Measurements from ENCODE around the gene TXNL4A.

The TXNL4A gene

GRCh38 chr18:79923896-79924585, 64.3 kb downstream of the TXNL4A start (continued):
- TF ChIP-seq TSHZ2 (CRISPR knock-in tag; IDR thresholded peaks at IDR 0.05) (no peak), ZNF70 (CRISPR knock-in tag; IDR thresholded peaks at IDR 0.05) (no peak), POU6F1 (CRISPR knock-in tag; IDR thresholded peaks at IDR 0.05; ENCODE audit: borderline replicate concordance, low read depth) (no peak), SNAI2 (CRISPR knock-in tag; IDR thresholded peaks at IDR 0.05) (no peak), ZNF8 (CRISPR knock-in tag; IDR thresholded peaks at IDR 0.05) (no peak), CREB5 (CRISPR knock-in tag; IDR thresholded peaks at IDR 0.05; ENCODE audit: low read depth) (no peak), RARB (CRISPR knock-in tag; IDR thresholded peaks at IDR 0.05) (no peak), CSRNP3 (CRISPR knock-in tag; IDR thresholded peaks at IDR 0.05) (no peak)

GRCh38 chr18:79922971-79923411, 65.4 kb downstream of the TXNL4A start:
- TF ChIP-seq PPARA (CRISPR knock-in tag; IDR thresholded peaks at IDR 0.05; ENCODE audit: borderline replicate concordance) = no peak
- no peak for TF ChIP-seq POU6F1 (CRISPR knock-in tag; IDR thresholded peaks at IDR 0.05; ENCODE audit: borderline replicate concordance, low read depth)
- no peak for TF ChIP-seq ZNF8 (CRISPR knock-in tag; IDR thresholded peaks at IDR 0.05)
- no peak for TF ChIP-seq ZC3H10 (CRISPR knock-in tag; IDR thresholded peaks at IDR 0.05)
- TF ChIP-seq OSR1 (CRISPR knock-in tag; IDR thresholded peaks at IDR 0.05) = no peak
- TF ChIP-seq ESRRG (CRISPR knock-in tag; IDR thresholded peaks at IDR 0.05) = no peak
- TF ChIP-seq TCF4 (CRISPR knock-in tag; IDR thresholded peaks at IDR 0.05; ENCODE audit: borderline replicate concordance) = no peak
- no peak for TF ChIP-seq ARNTL (CRISPR knock-in tag; IDR thresholded peaks at IDR 0.05; ENCODE audit: borderline replicate concordance, low read depth)
- TF ChIP-seq TSHZ2 (CRISPR knock-in tag; IDR thresholded peaks at IDR 0.05) = no peak
- no peak for TF ChIP-seq ZFP3 (CRISPR knock-in tag; IDR thresholded peaks at IDR 0.05)
- no peak for TF ChIP-seq TOX (CRISPR knock-in tag; IDR thresholded peaks at IDR 0.05; ENCODE audit: borderline replicate concordance)
- no peak for TF ChIP-seq ZNF565 (CRISPR knock-in tag; conservative IDR thresholded peaks at IDR 0.05; ENCODE audit: low read depth)
- no peak for TF ChIP-seq ZNF70 (CRISPR knock-in tag; IDR thresholded peaks at IDR 0.05)
- TF ChIP-seq SNAI2 (CRISPR knock-in tag; IDR thresholded peaks at IDR 0.05) = no peak
- no peak for TF ChIP-seq CSRNP3 (CRISPR knock-in tag; IDR thresholded peaks at IDR 0.05)
- TF ChIP-seq CSDC2 (CRISPR knock-in tag; IDR thresholded peaks at IDR 0.05) = no peak
- no peak for TF ChIP-seq GLIS3 (CRISPR knock-in tag; IDR thresholded peaks at IDR 0.05)
- TF ChIP-seq ISL1 (CRISPR knock-in tag; IDR thresholded peaks at IDR 0.05) = no peak
- no peak for ATAC-seq
